Measurements from ENCODE around the gene LENEP.

- TF ChIP-seq CTCF (conservative IDR thresholded peaks at IDR 0.05; ENCODE audit: low read length) (no peak), EZH2phosphoT487 (IDR thresholded peaks at IDR 0.05; ENCODE audit: borderline replicate concordance) (no peak)
Observed at GRCh38 chr1:154945962-154946850, 47.2 kb upstream of the LENEP start.
